K562 (cell line): ENCODE measurements around the gene EFNA5. TPM values are rescaled to one million over a fixed set of nuclear protein-coding genes. Genes with fewer than 3 reads are reported as not detected.

ENCODE experiments used
- CREB5 ChIP-seq: fragments of 250-450 bp; sonication (Bioruptor Pico); IDR thresholded peaks from 2 replicates; pipeline ENCODE4 v1.5.0; 2020; ENCODE audit warnings: mild to moderate bottlenecking
- KDM5B ChIP-seq: fragments of 200-600 bp; sonication (generic); IDR thresholded peaks from 2 replicates; pipeline ENCODE4 v1.6.1; 2012; ENCODE audit warnings: low read depth, mild to moderate bottlenecking, moderate library complexity, low read length, control low read depth, inconsistent platforms; ENCODE audit not compliant: insufficient replicate concordance
- NBN ChIP-seq: fragments of 450-650 bp; IDR thresholded peaks from 2 replicates; pipeline ENCODE4 v1.6.1; 2016; ENCODE audit warnings: low read depth, mild to moderate bottlenecking
- SMC3 ChIP-seq: conservative IDR thresholded peaks from 2 replicates; pipeline ENCODE4 v1.6.1; 2011; ENCODE audit warnings: low read depth, low read length, improper control_type of control experiment; ENCODE audit not compliant: insufficient read depth
- TBP ChIP-seq: optimal IDR thresholded peaks from 2 replicates; pipeline ENCODE3; 2011; ENCODE audit warnings: low read depth, low read length, improper control_type of control experiment
- ZNF140 ChIP-seq: fragments of 250-450 bp; sonication (Bioruptor Pico); IDR thresholded peaks from 2 replicates; pipeline ENCODE4 v1.8.0; 2021; ENCODE audit warnings: moderate library complexity, mild to moderate bottlenecking, inconsistent platforms
- ZNF830 ChIP-seq: fragments of 250-450 bp; sonication (Bioruptor Pico); IDR thresholded peaks from 2 replicates; pipeline ENCODE4 v1.5.0; 2021; ENCODE audit warnings: mild to moderate bottlenecking
- polyA plus RNA-seq, 8 experiments: library from polyadenylated mRNA; depleted of rRNA in 4 of 8; stranded (reverse) in 5 of 8; unstranded in 3 of 8; fragments of >200 nt; fragmentation: Nextera tagmentation in 2 of 8; fragmentation: Illumina TruSeq in 1 of 8; extraction: Ambion mirVana in 2 of 8; extraction: Trizol in 1 of 8; gene quantifications; 2 replicates each; pipeline versions ENCODE4 v1.2.1 to v1.2.3, GENCODE V29; 2011 to 2014; ENCODE audit warnings: inconsistent platforms in 1 of 8, missing spikeins in 1 of 8
- total RNA-seq, 7 experiments: library from RNA; depleted of rRNA in 6 of 7; stranded (reverse); fragments of >200 nt in 6 of 7; fragmentation: Illumina TruSeq in 2 of 7; extraction: Trizol in 2 of 7; gene quantifications; 2 replicates each; pipeline versions ENCODE4 v1.2.1 to v1.2.3, GENCODE V29; 2011 to 2021; ENCODE audit warnings: low replicate concordance in 1 of 7
- TF ChIP-seq, protein P1 (sequence below): fragments of 450-650 bp; IDR thresholded peaks from 2 replicates; pipeline ENCODE4 v1.6.1; 2016; ENCODE audit warnings: antibody characterized with exemption
- TF ChIP-seq, protein P2 (sequence below): fragments of 450-650 bp; IDR thresholded peaks from 2 replicates; pipeline ENCODE4 v1.6.1; 2016; ENCODE audit warnings: mild to moderate bottlenecking

The EFNA5 gene
- total and polyA plus RNA-seq, 9 of the 15 experiments (the other 6 are each of a cell fraction or from before 2014, with no cell fraction given): 0.20 TPM; not detected in 8

DNA sequence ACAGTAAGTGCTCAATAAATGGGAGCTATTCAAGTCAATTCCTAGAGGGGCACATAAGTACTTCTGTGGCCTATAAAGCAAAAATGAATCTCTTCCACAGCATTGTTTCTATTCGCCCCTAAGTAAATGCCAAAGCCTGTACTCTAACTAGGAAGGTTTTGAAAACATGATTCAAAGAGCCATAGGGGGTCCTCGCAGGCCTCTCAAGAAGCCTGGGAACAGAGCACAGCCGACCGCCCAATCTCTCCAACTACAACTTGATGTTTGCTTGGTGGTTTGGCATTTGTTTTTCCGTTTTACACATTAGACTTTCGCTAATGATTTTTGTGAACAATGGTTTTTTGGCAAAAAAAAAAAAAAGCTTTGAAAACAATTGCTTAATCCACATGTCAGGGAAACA lies 19.4 kb downstream of the EFNA5 start (continued):
- TF ChIP-seq, protein P1, sequence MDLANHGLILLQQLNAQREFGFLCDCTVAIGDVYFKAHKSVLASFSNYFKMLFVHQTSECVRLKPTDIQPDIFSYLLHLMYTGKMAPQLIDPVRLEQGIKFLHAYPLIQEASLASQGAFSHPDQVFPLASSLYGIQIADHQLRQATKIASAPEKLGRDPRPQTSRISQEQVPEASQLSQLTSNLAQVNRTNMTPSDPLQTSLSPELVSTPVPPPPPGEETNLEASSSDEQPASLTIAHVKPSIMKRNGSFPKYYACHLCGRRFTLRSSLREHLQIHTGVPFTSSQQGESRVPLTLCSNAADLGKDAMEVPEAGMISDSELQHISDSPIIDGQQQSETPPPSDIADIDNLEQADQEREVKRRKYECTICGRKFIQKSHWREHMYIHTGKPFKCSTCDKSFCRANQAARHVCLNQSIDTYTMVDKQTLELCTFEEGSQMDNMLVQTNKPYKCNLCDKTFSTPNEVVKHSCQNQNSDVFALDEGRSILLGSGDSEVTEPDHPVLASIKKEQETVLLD: no peak
- TF ChIP-seq NBN (no peak), CREB5 (no peak), ZNF140 (CRISPR knock-in tag) (no peak), TBP (no peak), ZNF830 (CRISPR knock-in tag) (no peak), SMC3 (no peak), KDM5B (no peak)
- TF ChIP-seq, protein P2, sequence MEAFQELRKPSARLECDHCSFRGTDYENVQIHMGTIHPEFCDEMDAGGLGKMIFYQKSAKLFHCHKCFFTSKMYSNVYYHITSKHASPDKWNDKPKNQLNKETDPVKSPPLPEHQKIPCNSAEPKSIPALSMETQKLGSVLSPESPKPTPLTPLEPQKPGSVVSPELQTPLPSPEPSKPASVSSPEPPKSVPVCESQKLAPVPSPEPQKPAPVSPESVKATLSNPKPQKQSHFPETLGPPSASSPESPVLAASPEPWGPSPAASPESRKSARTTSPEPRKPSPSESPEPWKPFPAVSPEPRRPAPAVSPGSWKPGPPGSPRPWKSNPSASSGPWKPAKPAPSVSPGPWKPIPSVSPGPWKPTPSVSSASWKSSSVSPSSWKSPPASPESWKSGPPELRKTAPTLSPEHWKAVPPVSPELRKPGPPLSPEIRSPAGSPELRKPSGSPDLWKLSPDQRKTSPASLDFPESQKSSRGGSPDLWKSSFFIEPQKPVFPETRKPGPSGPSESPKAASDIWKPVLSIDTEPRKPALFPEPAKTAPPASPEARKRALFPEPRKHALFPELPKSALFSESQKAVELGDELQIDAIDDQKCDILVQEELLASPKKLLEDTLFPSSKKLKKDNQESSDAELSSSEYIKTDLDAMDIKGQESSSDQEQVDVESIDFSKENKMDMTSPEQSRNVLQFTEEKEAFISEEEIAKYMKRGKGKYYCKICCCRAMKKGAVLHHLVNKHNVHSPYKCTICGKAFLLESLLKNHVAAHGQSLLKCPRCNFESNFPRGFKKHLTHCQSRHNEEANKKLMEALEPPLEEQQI: no peak
